NCI-H524 treated with DMSO at 0.1 percent for 48 hours (cell line): ENCODE measurements around the gene TMEM248.
"Not testable (repeated sequence)": the region's sequence is repeated elsewhere in the genome, so short reads cannot be mapped to it uniquely, and the experiment has no call there.

ENCODE experiments used
- DNase-seq: peaks from one replicate; lab custom pipeline; 2025; lab: John Stamatoyannopoulos, UW

The TMEM248 gene, protein sequence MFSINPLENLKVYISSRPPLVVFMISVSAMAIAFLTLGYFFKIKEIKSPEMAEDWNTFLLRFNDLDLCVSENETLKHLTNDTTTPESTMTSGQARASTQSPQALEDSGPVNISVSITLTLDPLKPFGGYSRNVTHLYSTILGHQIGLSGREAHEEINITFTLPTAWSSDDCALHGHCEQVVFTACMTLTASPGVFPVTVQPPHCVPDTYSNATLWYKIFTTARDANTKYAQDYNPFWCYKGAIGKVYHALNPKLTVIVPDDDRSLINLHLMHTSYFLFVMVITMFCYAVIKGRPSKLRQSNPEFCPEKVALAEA

DNA sequence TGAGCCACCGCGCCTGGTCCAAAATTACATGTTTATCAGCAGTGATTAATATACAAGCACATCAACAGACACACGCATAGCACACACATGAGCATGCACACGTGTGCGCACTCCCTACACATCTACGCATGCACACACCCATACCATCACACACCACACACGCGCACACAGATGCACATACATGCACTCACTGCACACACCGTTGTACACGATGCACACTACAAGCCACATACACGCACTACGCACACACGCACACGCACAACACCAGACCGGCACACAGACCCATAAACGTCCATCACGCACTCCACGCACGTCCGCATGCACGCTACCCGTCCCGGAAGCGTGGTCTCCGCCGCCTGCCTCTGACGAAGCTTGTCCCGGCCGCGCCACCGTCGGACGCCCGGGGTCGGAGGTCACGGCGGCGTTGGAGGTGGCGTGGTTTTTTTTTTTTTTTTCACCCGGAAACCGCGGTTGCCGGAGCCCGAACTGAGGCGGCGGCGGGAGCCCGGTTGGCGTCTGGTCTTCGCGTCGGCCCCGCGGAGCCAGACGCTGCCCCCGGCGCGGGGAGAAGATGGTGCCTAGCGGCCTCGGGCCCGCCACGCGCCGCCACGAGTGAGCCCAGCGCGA, at the start of gene TMEM248:
TSS of gene TMEM248 (plus strand) at position 457 of the 627 bp plus-strand sequence. CDS start 20,641 bp downstream, outside the sequence.
- DNase-seq = peak; percentile 27

DNA sequence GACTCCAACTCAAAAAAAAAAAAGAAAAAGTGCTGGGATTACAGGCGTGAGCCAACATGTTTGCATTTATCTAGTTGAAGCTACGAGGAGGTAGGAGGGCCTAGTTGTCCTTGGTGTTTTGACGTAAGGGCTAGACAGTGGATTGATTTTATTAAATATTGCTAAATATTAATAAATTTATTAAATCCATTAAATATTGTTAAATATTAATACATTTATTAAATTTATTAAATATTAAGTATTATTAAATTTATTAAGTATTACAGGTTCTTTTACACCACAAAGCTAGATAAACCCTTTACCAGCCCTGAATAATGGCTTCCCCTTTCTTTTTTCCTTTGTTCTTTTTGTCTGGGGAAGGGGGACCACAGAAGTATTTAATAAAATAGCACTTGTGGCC, 47.5 kb upstream of the TMEM248 start:
- no peak for DNase-seq

DNA sequence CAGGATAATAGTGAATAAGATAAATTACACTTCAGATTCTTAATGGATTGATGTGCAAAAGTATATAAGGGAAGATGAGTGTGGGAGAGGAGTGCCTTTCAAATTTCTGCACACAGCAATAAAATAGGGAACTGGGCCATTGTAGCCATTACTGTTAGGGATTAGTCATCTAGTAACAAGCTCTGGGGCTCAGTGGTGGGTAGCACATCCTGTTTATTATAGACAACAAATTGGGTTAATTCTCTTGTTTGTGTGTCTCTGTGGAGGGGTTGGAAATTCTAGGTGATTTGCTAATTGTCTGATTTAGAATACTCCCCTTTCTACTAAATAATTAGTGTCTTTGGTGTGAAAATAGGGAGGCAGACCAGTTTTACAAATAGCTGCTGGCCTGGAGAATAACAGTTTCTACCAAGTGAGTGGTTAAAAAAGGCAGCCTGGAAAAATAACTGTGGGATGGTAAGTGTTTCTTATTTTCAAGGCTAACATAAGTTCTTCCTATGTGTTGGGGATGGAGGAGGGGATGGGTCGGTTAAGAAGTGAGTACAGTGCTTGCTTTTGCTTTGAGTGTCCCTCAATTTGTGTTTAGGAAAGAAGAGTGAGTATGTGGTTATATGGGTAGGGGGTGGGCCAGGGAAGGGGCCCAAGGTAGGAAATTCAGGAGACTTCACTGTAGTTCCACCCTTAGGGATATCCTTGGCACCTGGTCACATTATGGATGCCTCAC, 43.3 kb upstream of the TMEM248 start:
- DNase-seq = no peak

DNA sequence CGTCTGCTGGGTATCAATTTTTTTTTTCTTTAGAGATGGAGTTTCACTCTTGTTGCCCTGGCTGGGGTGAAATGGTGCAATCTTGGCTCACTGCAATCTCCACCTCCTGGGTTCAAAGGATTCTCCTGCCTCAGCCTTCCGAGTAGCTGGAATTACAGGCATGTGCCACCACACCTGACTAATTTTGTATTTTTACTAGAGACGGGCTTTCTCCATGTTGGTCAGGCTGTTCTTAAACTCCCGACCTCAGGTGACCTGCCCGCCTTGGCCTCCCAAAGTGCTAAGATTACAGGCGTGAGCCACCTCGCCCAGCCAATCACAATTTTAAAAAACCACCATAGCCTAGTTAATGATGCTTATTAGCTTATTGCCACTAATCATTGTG, 42.7 kb upstream of the TMEM248 start:
- DNase-seq = not testable (repeated sequence)

DNA sequence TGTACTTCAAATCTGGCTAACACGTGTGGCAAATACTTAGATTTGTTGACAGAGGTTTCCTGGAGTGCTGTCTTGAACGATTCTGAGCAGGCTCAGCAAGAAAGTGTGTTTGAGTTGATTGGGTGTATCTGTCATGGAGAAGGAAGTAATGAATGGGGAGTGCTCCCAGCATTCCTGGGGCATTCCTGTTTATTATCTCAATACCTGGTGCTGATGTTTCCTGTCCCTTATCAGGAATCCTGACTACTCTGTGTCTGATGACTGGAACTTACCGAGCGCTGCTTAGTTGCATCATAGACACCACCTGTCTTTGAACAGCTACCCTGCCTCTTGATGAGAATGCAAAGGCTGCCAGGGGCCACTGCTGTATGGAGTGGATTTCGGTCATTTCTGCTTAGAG, 41.0 kb upstream of the TMEM248 start:
- DNase-seq = no peak

DNA sequence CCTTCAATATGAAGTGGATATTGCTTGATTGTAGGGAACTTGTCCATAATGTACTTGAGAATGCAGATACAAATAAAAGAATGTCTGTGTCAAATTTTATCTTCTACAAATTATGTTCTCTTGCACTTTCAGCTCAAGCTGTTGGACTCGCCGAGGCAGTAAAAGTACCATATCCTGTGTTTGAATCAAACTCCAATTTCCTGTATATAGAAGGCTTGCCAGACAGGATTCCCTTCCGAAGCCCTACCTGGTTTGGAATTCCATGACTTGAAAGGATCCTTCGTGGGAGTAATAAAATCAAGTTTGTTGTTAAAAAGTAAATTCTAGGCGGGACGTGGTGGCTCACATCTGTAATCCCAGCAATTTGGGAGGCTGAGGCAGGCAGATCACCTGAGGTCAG, 40.4 kb upstream of the TMEM248 start:
- not testable (repeated sequence) for DNase-seq

DNA sequence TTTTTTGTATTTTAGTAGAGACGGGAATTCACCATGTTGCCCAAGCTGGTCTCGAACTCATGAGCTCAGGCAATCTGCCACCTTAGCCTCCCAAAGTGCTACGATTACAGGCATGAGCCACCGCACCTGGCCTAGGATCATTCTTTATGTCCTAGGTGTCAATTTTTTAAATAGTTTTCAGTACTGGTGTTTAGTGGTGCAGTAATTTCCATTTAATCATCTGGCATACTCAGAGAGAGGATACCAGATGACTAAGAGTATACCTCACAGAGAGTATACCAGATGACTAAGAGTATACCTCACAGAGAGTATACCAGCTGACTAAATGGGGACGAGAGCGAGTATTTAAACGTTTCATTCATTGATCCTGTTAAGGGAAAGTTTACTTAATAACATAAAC, 37.3 kb upstream of the TMEM248 start:
- no peak for DNase-seq

DNA sequence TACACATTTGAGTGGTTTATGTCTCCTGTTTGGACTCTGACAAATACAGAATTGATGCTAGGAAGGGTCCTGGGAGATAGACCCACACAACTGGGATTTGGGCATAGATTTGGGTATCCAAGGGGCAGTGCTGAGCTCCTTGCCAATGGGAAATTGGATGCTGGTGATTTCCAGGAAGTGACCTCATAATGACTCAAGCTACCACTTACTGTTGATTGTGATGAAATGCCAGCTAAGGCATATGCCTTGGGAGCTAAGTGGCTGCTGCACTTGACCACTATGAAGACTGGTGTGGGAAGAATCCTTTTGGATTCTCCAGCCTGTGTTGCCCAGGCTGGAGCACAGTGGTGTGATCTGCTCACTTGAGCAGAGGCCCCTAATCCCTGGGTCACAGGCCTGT, 36.5 kb upstream of the TMEM248 start:
- not testable (repeated sequence) for DNase-seq

DNA sequence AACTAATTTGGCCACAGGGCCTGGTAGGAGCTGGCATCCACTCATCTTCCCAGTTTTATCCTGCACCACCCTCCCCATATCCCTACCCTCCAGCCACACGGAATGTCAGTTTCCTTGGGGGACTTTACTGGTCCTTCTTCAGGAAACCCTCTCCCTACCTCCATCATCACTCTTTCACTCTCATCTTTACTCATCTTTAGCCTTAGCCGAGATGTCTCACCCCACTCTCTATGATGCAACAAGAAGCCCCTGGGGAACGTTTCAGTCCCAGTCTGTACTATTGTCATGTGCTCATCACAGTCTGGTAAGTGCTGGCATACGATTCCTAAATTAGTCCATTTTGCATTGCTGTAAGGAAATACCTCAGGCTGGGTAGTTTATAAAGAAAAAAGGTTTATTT, 34.9 kb upstream of the TMEM248 start:
- no peak for DNase-seq

DNA sequence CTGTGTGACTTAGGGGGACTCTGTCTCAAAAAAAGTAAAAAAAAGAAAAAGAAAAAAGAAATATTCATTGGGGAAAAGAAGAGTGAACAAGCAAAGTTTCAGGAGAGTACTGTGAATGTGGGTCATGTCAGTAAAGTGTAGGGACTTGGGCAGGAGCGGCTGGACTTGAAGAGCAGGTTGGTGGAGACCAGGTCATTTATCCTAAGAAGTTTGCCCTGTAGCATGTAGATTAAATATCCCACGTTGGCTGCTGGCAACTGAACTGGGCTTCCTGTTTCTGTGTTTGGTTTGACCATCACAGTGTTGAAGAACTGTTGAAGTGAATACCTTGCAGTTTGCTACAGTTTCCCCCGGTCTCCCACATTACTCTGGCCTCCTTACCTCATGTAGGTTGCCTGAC, 32.8 kb upstream of the TMEM248 start:
- not testable (repeated sequence) for DNase-seq

DNA sequence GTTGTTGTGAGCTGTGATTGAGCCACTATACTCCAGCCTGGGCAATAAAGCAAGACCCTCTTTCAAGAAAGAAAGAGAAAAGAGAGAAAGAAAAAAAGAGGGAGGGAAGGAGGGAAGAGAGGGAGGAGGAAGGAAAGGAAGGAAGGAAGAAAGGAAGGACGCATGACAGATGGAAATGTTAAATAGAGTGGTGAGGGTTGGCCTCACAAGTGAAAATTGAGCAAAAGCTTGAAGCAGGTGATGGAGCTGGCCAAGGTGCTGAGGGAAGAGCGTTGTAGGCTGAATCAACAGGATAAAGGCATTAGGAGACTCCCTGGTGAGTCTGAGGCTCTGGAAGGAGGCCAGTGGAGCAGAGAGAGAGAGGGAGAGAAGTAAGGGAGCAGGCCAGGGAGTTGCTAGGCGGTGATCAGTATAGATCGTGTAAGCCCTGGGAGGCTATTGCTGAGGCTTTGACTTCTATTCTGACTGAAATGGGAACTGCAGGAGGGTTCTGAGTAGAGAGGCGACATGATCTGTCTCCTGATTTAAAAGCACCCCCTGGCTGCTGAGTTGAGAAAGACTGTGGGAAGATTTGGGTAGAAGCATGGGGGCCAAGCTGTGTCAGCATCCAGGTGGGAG, 26.5 kb upstream of the TMEM248 start:
- no peak for DNase-seq

DNA sequence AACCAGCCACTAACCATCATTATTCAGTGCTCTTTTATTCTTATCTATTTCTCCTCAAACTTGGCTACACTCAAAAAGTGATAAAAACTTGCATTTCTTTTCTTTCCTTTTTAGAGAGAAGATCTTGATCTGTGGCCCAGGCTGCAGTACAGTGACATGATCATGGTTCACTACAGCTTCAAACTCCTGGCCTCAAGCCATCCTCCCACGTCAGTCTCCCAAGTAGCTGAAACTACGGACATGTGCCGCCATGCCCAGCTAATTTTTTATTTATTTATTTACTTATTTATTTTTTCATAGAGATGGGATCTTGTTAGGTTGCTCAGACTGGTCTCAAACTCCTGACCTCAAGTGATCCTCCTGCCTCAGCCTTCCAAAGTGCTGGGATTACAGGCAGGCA, 24.6 kb upstream of the TMEM248 start:
- DNase-seq = no peak

DNA sequence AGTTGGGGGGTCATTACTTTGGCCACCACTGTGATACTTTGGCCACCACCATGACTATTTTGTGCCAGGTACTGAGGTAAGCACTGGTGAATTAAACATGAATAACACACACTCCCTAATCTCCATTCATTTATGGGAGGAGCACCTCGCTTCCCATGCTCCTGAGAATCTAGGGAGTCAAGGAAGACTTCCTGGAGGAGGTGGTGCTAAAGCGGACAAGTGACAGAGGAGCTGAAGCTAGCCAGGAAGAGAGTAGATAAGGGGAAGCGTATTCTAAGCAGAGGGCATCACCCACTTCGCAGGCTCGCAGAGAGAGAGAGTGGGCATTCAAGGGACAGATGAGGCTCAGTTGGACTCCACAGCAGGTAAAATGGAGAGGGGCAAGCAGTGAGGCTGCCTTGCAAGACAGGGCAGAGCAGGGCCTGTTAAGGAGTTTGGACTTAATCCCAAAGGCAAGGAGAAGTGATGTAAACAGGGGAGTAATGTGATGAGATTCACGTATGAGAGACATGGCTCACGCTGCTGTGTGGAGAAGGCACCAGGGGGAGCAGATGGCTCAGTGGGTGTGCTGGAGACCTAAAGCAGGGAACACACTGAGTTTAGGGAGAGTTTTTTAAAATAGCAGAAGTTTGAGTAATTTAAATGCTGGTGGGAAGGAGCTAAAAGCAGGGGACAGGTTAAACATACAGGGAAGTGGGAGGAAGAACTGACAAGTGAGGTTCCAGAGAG, 21.3 kb upstream of the TMEM248 start:
- no peak for DNase-seq

DNA sequence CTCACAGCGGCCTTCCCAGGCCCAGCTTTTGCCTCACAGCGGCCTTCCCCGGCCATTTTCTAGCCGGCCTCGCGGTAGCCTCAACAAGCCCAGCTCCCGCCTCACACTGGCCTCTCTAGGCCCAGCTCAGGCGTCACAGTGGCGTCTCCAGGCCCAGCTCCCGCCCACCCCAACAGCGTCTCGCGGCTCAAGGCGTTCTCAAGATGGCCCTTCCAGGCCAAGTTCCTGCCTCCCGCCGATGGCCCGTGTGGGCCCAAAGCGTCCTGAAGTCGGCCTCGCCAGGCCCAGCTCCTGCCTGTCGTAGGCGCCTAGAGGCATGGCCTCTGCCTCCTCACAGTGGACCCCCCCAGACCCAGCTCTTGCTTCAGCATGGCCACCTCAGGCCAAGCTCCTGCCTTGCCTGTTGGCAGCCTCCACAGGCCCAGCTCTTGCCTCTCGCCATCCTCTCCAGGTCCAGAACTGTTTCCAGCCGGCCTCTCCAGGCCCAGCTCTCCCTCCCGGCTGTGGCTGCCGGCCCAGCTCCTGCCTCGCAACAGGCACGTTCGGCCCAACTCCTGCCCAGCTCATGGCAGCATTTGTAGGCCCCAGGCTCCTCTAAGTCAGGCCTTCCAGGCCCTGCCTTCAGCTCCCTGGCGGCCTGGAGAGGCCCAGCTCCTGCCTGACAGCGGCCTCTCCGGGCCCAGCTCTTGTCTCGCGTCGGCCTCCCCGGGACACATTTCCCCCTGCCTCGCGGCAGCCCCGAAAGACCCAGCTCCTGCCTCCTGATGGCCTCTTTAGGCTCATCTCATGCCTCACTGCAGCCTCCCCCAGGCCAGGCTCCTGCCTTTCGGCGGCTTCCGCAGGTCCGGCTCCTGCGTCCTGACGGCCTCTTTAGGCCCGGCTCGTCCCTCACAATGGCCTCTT, 18.8 kb upstream of the TMEM248 start:
- no peak for DNase-seq

DNA sequence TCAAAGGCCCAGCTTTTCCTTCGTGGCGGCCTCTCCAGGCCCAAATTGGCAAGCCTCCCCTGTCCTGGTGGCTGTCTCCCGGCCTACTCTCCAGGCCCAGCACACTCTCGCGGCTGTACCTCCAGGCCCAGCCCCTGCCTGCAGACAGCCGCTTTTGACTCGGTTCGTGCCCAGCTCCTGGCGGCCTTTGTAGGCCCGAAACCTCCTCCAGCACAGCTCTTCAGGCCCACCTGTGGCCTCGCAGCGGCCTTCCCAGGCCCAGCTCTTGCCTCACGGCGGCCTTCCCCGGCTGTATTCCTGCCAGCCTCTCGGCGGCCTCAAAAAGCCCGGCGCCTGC, 18.2 kb upstream of the TMEM248 start:
- no peak for DNase-seq

DNA sequence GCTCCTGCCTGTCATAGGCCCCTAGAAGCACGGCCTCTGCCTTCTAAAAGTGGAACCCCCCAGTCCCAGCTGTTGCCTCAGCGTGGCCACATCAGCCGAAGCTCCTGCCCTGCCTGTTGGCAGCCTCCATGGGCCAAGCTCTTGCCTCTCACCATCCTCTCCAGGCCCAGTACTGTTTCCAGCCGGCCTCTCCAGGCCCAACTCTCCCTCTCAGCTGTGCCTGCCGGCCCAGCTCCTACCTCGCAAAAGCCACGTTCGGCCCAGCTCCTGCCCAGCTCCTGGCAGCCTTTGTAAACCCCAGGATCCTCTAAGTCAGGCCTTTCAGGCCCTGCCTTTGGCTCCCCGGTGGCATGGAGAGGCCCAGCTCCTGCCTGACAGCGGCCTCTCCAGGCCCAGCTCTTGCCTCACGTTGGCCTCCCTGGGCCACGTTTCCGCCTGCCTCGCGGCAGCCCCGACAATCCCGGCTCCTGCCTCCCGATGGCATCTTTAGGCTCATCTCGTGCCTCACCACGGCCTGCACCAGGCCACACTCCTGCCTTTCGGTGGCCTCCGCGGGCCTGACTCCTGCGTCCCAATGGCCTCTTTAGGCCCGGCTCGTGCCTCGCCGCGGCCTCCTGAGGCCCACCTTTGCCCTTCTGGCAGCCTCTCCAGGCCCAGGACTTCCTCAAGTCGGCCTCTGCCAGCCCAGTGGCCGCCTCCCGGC, 17.5 kb upstream of the TMEM248 start:
- DNase-seq = no peak

DNA sequence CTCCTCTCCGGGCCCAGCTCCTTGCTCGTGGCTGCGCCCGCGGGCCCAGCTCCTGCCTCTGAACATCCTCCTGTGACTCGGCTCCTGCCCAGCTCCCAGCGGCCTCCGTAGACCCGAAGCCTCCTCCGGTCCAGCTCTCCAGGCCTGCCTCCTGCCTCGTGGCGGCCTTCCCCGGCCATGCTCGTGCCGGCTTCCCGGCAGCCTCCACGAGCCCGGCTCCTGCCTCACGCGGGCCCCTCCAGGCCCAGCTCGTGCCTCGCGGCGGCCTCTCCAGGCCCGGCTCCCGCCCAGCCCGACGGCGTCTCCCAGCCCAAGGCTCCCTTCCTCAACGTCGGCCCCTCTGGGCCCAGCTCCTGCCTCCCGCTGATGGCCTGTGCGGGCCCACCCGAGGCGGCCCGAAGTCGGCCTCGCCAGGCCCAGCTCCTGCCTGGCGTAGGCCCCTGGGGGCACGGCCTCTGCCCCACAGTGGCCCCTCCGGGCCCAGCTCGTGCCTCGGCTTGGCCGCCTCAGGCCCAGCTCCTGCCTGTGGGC, 16.9 kb upstream of the TMEM248 start:
- DNase-seq = no peak

DNA sequence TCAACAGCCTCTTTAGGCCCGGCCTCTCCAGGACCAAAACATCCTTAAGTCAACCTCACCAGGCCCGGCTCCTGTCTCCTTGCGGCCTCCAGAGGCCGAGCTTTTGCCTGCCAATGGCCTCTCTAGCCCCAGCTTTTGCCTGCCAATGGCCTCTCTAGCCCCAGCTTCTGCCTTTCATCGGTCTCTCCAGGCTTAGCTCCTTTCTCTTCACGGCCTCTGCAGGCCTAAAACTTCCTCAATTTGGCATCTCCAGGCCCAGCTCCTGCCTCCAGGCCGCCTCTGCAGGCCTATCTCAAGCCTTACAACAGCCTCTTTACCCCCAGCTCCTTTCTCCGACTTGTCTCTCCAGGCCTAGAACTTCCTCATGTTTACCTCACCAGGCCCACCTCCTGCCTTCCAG, 15.7 kb upstream of the TMEM248 start:
- no peak for DNase-seq

DNA sequence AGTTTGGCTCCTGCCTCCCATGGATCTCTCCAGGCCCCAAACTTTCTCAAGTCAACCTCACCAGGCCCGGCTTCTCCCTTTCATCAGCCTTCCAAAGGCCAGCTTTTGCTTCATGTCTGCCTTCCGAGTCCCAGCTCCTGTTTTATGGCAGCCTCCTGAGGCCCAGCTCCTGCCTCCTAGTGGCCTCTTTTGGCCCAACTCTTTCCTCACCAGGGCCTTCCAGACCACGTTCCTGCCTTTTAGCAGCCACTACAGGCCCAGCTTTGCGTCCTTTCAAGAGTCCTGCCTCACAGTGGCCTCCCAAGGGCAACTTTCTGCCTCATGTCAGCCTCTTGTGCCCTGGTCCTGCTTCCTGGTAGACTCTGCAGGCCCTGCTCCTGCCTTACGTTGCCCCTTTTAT, 15.3 kb upstream of the TMEM248 start:
- no peak for DNase-seq

DNA sequence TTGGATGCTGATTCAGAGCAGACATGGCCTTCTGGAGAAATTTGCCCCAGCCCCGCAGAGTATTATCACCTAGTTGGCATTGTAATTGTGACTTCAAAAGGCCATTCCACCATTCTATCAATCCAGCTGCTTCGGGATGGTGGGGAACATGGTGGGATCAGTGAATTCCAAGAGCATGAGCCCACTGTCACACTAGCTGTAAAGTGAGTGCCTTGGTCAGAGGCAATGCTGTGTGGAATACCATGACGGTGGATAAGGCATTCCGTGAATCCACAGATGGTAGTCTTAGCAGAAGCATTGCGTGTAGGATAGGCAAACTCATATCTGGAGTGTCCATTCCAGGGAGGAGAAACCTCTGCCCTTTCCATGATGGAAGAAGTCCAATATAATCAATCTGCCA, 13.3 kb upstream of the TMEM248 start:
- no peak for DNase-seq
